Rectal smooth muscle tissue (tissue), 1 donor: ENCODE results near the gene CMSS1.

ENCODE experiments used
- H3K27ac ChIP-seq: one replicate; pipeline ENCODE4 v1.7.0; 2013; ENCODE audit warnings: low read depth, low read length, inconsistent platforms
- H3K27me3 ChIP-seq: one replicate; pipeline ENCODE4 v1.7.0; 2013; ENCODE audit warnings: low read length; ENCODE audit not compliant: control insufficient read depth, insufficient read depth
- H3K36me3 ChIP-seq: one replicate; pipeline ENCODE4 v1.7.0; 2013; ENCODE audit warnings: low read length; ENCODE audit not compliant: control insufficient read depth, insufficient read depth
- H3K4me1 ChIP-seq: one replicate; pipeline ENCODE4 v1.7.0; 2013; ENCODE audit warnings: low read length; ENCODE audit not compliant: control insufficient read depth, insufficient read depth
- H3K4me3 ChIP-seq: one replicate; pipeline ENCODE4 v1.7.0; 2013; ENCODE audit warnings: low read length
- H3K9ac ChIP-seq: one replicate; pipeline ENCODE4 v1.7.0; 2013; ENCODE audit warnings: low read length

Gene CMSS1

GRCh38 chr3:99902091-99902490, 84.4 kb downstream of the CMSS1 start:
- Histone ChIP-seq H3K4me1 (no peaks in the 10 kb centered on the region), H3K4me3 (no peak overlapping the region), H3K27me3 (no peaks in the 10 kb centered on the region), H3K36me3 (no peaks in the 10 kb centered on the region), H3K9ac (no peak overlapping the region), H3K27ac (no peak overlapping the region)

- H3K27ac ChIP-seq: no peak overlapping the region
- no peak overlapping the region for H3K9ac ChIP-seq
- no peak overlapping the region for H3K4me3 ChIP-seq
- H3K36me3 ChIP-seq: no peaks in the 10 kb centered on the region
- H3K27me3 ChIP-seq: no peaks in the 10 kb centered on the region
- no peaks in the 10 kb centered on the region for H3K4me1 ChIP-seq
Observed at GRCh38 chr3:99903869-99904268, 86.2 kb downstream of the CMSS1 start.

GRCh38 chr3:99907959-99908544, 90.4 kb downstream of the CMSS1 start:
- peaks cover 5% of the 10 kb centered on the region for H3K4me1 ChIP-seq
- H3K36me3 ChIP-seq: no peaks in the 10 kb centered on the region
- no peak overlapping the region for H3K4me3 ChIP-seq
- H3K9ac ChIP-seq: no peak overlapping the region
- H3K27ac ChIP-seq: no peak overlapping the region
- no peaks in the 10 kb centered on the region for H3K27me3 ChIP-seq

GRCh38 chr3:99909714-99910495, 92.2 kb downstream of the CMSS1 start:
- H3K36me3 ChIP-seq: no peaks in the 10 kb centered on the region
- no peak overlapping the region for H3K4me3 ChIP-seq
- H3K27me3 ChIP-seq: no peaks in the 10 kb centered on the region
- H3K9ac ChIP-seq: no peak overlapping the region
- no peak overlapping the region for H3K27ac ChIP-seq
- H3K4me1 ChIP-seq: peaks cover 5% of the 10 kb centered on the region

- H3K36me3 ChIP-seq: no peaks in the 10 kb centered on the region
- no peaks in the 10 kb centered on the region for H3K27me3 ChIP-seq
- H3K4me1 ChIP-seq: peaks cover 5% of the 10 kb centered on the region
- H3K27ac ChIP-seq: no peak overlapping the region
- no peak overlapping the region for H3K9ac ChIP-seq
- no peak overlapping the region for H3K4me3 ChIP-seq
Observed at GRCh38 chr3:99910752-99911290, 93.2 kb downstream of the CMSS1 start.

- no peak overlapping the region for H3K9ac ChIP-seq
- H3K27me3 ChIP-seq: no peaks in the 10 kb centered on the region
- no peak overlapping the region for H3K27ac ChIP-seq
- no peaks in the 10 kb centered on the region for H3K36me3 ChIP-seq
- H3K4me3 ChIP-seq: no peak overlapping the region
- peaks cover 5% of the 10 kb centered on the region for H3K4me1 ChIP-seq
Observed at GRCh38 chr3:99911433-99911832, 93.8 kb downstream of the CMSS1 start.

GRCh38 chr3:99915906-99916432, 98.3 kb downstream of the CMSS1 start:
- Histone ChIP-seq H3K27ac (no peak overlapping the region), H3K4me1 (peaks cover 2% of the 10 kb centered on the region), H3K4me3 (no peak overlapping the region), H3K9ac (no peak overlapping the region), H3K27me3 (no peaks in the 10 kb centered on the region), H3K36me3 (no peaks in the 10 kb centered on the region)

- no peak overlapping the region for H3K27ac ChIP-seq
- no peaks in the 10 kb centered on the region for H3K27me3 ChIP-seq
- no peak overlapping the region for H3K4me3 ChIP-seq
- no peak overlapping the region for H3K9ac ChIP-seq
- peaks cover 2% of the 10 kb centered on the region for H3K4me1 ChIP-seq
- H3K36me3 ChIP-seq: no peaks in the 10 kb centered on the region
Observed at GRCh38 chr3:99918715-99919114, 101.1 kb downstream of the CMSS1 start.

GRCh38 chr3:99919694-99920093, 102.0 kb downstream of the CMSS1 start:
- Histone ChIP-seq H3K36me3 (no peaks in the 10 kb centered on the region), H3K4me3 (no peak overlapping the region), H3K27ac (no peak overlapping the region), H3K27me3 (no peaks in the 10 kb centered on the region), H3K4me1 (peaks cover 2% of the 10 kb centered on the region), H3K9ac (no peak overlapping the region)

- Histone ChIP-seq H3K27me3 (no peaks in the 10 kb centered on the region), H3K9ac (no peak overlapping the region), H3K36me3 (no peaks in the 10 kb centered on the region), H3K4me1 (peaks cover 6% of the 10 kb centered on the region), H3K27ac (peak overlapping the region; percentile 17), H3K4me3 (no peak overlapping the region)
Observed at GRCh38 chr3:99920481-99921376, 103.1 kb downstream of the CMSS1 start.

- H3K4me1 ChIP-seq: peaks cover 12% of the 10 kb centered on the region
- H3K36me3 ChIP-seq: no peaks in the 10 kb centered on the region
- no peak overlapping the region for H3K9ac ChIP-seq
- H3K27ac ChIP-seq: peak overlapping the region; percentile 17
- no peaks in the 10 kb centered on the region for H3K27me3 ChIP-seq
- no peak overlapping the region for H3K4me3 ChIP-seq
Observed at GRCh38 chr3:99921377-99921695, 103.7 kb downstream of the CMSS1 start.

- H3K27ac ChIP-seq: no peak overlapping the region
Observed at GRCh38 chr3:99921986-99922385, 104.3 kb downstream of the CMSS1 start.

More at GRCh38 chr3:99921986-99922385, 104.3 kb downstream of the CMSS1 start:
- H3K4me1 ChIP-seq: peaks cover 12% of the 10 kb centered on the region
- H3K4me3 ChIP-seq: no peak overlapping the region
- H3K9ac ChIP-seq: no peak overlapping the region
- H3K27me3 ChIP-seq: no peaks in the 10 kb centered on the region
- H3K36me3 ChIP-seq: no peaks in the 10 kb centered on the region
